Measurements from ENCODE around the gene RHOBTB1.

GRCh38 chr10:60955957-60956425, 12.0 kb upstream of the RHOBTB1 start:
- TF ChIP-seq CTCF (IDR thresholded peaks at IDR 0.05) (no peak), POLR2AphosphoS5 (IDR thresholded peaks at IDR 0.05; ENCODE audit: low read depth, low read length) (no peak), TCF7L2 (IDR thresholded peaks at IDR 0.05; ENCODE audit: low read depth, low read length) (no peak)
- TF ChIP-seq, protein P1, sequence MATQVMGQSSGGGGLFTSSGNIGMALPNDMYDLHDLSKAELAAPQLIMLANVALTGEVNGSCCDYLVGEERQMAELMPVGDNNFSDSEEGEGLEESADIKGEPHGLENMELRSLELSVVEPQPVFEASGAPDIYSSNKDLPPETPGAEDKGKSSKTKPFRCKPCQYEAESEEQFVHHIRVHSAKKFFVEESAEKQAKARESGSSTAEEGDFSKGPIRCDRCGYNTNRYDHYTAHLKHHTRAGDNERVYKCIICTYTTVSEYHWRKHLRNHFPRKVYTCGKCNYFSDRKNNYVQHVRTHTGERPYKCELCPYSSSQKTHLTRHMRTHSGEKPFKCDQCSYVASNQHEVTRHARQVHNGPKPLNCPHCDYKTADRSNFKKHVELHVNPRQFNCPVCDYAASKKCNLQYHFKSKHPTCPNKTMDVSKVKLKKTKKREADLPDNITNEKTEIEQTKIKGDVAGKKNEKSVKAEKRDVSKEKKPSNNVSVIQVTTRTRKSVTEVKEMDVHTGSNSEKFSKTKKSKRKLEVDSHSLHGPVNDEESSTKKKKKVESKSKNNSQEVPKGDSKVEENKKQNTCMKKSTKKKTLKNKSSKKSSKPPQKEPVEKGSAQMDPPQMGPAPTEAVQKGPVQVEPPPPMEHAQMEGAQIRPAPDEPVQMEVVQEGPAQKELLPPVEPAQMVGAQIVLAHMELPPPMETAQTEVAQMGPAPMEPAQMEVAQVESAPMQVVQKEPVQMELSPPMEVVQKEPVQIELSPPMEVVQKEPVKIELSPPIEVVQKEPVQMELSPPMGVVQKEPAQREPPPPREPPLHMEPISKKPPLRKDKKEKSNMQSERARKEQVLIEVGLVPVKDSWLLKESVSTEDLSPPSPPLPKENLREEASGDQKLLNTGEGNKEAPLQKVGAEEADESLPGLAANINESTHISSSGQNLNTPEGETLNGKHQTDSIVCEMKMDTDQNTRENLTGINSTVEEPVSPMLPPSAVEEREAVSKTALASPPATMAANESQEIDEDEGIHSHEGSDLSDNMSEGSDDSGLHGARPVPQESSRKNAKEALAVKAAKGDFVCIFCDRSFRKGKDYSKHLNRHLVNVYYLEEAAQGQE (IDR thresholded peaks at IDR 0.05; ENCODE audit: insufficient read depth in 1 of 2, low read depth in 2 of 2, low read length in 1 of 2): no peak

All from Panc1 (cell line).